Stimulated activated CD4-positive, alpha-beta T cell treated with anti-CD3 and anti-CD28 coated beads, Interleukin-4, amount 100 ng/mL, for 1 hour (primary cell): ENCODE measurements around the gene SAP30BP.

Experiments
- DNase-seq: peaks from one replicate; pipeline ENCODE4 v3.0.0-alpha.2; 2020

The SAP30BP gene

GRCh38 chr17:75743625-75744206 lies 76.6 kb downstream of the SAP30BP start:
- DNase-seq: no peak

- no peak for DNase-seq
These were observed 81.6 kb downstream of the SAP30BP start for GRCh38 chr17:75748706-75749105.

GRCh38 chr17:75749545-75750389 lies 82.6 kb downstream of the SAP30BP start:
- peak; percentile 91 for DNase-seq

GRCh38 chr17:75750661-75751423 lies 83.7 kb downstream of the SAP30BP start:
- no peak for DNase-seq

- no peak for DNase-seq
These were observed 84.7 kb downstream of the SAP30BP start for GRCh38 chr17:75751676-75752404.

GRCh38 chr17:75752405-75752709 lies 85.2 kb downstream of the SAP30BP start:
- DNase-seq: no peak

GRCh38 chr17:75752802-75753513 lies 85.8 kb downstream of the SAP30BP start:
- no peak for DNase-seq

- peak; percentile 77 for DNase-seq
These were observed 86.6 kb downstream of the SAP30BP start for GRCh38 chr17:75753514-75754377.

GRCh38 chr17:75754378-75755204 lies 87.5 kb downstream of the SAP30BP start:
- DNase-seq: no peak

- no peak for DNase-seq
These were observed 88.2 kb downstream of the SAP30BP start for GRCh38 chr17:75755205-75755901.

- DNase-seq: no peak
These were observed 88.9 kb downstream of the SAP30BP start for GRCh38 chr17:75755990-75756389.

GRCh38 chr17:75756451-75757085 lies 89.4 kb downstream of the SAP30BP start:
- no peak for DNase-seq

- DNase-seq: no peak
These were observed 90.0 kb downstream of the SAP30BP start for GRCh38 chr17:75757086-75757681.
